PFSK-1 (cell line): ENCODE data around the gene TRAPPC2B.

Source experiments
- POLR2AphosphoS5 ChIP-seq: IDR thresholded peaks from 2 replicates; pipeline ENCODE4 v1.6.1; 2012; ENCODE audit warnings: low read depth, mild to moderate bottlenecking, control low read depth, low read length, moderate library complexity
- REST ChIP-seq, 2 experiments: IDR thresholded peaks; 2 replicates each; pipeline versions ENCODE4 v1.6.1 to v1.8.0; 2011 to 2012; ENCODE audit warnings: low read depth in 2 of 2, low read length in 2 of 2, control low read depth in 1 of 2, inconsistent platforms in 1 of 2, mild to moderate bottlenecking in 1 of 2, moderate library complexity in 1 of 2; ENCODE audit not compliant: insufficient read depth in 1 of 2

GRCh38 chr19:57362419-57362818 lies 932 bp upstream of the TRAPPC2B start:
- TF ChIP-seq POLR2AphosphoS5 (no peak), REST (IDR thresholded peaks at IDR 0.05; ENCODE audit: insufficient read depth in 1 of 2, low read depth in 2 of 2, low read length in 2 of 2) (no peak)
